SW 1271 (cell line): ENCODE measurements around the gene PGAM5.

ENCODE experiments used
- DNase-seq, 2 experiments: peaks; one replicate each; lab custom pipeline; 2025; lab: John Stamatoyannopoulos, UW

The PGAM5 gene

DNA sequence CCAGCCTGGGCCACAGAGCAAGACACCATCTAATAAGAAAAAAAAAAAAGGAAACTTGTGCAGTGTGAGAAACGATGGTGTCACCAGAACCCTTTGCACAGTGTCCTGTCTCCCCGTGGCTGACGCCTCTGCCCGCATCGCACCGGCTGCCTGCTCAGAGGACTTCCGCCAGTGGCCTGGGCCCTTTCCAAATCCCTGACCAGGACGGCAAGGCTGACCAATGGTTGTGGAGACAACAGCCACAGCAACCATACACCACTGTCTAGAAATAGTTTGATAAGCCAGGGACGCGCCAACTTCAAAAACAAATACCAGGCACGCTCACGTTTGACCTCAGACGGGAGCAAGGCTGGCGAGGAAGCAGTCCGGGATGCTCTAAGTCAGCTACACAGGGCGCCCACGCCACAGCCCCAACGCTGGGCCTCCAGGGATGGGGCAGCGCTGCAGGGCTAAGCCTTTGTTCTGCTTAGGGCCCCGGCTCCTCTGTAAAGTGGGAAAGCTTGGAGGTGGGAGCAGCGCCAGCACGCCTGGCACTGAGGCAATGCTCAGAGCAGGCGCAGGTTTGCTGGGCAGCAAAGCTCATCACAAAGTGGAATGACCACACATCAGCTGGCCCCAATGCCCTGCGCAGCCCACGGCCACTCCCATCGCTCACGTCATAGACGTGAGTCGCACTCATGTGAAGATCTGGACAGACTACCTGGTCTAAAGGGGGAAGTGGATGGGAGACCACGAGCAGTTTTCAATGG, 12.5 kb downstream of the PGAM5 start:
- DNase-seq = no peak

DNA sequence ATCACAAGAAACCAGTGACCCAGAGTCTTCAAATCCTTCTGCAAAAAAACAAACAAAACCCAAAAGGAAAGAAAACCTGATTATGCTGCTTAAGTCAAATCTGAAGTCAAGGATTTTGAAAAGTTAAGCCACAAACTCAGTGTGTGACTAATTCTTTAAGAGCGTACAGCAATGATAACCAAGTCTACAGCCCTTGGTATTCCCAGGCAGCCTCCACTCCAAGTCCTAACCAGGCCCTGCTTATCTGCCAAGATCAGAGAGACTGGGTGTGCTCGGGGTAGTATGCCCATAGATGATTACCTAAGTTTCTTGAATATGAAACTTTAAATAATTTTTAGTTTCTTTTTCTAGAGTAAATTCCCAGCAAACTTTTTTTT, 13.1 kb downstream of the PGAM5 start:
- DNase-seq = no peak

DNA sequence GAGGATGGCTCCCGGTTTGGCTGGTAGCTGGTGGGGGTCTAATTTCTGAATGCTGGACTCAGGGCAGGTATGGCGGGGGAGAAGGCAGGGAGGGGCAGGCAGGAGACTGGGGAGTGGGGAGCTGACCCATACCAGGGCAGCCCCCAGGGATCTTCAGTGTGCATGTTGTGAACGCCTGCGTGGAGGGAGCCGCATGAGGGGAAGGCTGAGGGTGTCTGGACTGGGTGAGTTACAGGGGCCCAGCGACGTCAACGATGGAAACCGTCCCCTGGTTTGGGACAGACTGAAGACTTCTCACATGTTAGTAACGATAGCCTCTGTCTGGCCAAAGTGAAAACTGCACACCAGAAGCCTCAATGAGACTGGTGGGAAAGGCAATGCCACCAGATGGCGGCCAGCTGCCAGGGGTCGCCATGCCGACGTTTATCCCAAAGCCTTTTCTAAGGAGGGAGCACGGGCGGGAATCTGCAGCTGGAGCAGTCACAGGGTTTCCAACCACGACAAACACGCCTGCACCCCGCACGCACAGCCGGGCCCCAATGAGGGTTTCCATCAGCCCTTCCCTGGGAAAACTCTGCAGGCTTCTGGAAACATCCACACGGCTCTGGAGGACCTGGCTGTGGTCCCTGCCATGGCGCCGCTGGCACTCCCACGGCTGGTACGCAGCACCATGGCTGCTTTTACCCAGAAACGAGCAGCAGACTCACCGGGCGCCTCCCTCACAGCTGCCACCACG, 14.0 kb downstream of the PGAM5 start:
- DNase-seq = no peak

DNA sequence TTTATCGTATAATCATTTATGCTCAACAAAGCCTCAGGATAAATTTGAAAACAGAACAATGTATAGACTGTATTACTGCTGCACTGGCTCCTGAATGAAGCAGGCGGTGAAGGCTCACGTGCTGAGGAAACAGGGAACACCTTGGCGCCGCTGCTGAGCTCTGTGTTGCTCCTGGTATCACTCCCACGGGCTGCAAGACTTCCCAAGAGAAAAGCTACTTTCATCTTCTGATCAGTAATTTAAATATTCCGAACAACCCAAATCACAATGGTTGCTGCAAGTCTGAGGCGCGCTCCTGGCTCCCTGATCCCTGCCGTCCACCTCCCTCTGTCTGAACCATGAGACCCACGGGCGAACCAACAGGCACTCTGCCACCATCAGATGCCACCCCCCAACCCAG, 15.7 kb downstream of the PGAM5 start:
- DNase-seq = no peak

DNA sequence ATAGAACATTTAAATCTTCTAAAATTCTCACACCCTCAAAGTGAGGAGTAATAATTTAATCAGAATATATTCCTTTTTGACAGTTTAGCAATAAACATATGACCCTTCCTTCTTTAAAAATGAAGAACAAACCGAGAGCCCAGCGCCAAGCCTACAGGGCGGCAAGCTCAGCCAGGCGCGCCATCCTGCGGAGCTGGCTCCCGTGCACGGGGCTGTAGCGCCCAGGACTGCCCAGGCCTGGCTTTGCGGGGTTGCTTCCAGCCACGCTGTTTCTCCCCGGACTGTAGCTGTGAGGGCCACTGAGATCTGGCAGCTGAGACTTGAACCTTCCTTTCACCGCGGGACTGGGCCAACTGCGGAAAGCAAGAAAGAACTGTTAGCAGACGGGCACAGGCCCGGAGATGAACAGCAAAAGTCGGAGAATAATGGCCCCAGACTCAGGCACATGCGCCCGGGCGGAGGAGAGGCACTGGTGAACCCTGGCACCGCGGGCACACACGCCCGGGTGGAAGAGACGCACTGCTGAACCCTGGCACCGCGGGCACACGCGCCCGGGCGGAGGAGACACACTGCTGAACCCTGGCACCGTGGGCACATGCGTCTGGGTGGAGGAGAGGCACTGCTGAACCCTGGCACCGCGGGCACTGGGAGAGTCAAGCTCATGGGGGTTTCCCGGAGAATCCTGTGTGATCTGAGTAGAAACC, 16.6 kb downstream of the PGAM5 start:
- no peak for DNase-seq

DNA sequence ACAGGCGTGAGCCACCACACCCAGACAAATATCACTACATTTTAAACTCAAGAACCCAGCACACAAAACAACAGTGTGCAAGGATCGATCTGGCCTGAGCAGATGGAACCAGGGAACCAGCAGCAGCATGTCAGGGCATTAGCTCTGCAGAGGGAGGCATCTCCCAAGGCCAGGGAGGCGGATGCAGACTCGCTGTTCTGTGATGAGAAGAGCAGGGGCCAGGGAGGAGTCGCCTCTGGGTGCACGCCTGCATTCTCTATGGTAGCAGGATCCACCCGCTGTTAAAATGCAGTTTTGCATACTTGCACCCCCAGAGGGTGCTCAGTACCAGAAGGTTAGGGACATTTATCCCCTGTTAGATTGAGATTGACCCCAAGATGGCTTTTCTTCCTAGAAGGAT, 17.9 kb downstream of the PGAM5 start:
- DNase-seq = no peak

DNA sequence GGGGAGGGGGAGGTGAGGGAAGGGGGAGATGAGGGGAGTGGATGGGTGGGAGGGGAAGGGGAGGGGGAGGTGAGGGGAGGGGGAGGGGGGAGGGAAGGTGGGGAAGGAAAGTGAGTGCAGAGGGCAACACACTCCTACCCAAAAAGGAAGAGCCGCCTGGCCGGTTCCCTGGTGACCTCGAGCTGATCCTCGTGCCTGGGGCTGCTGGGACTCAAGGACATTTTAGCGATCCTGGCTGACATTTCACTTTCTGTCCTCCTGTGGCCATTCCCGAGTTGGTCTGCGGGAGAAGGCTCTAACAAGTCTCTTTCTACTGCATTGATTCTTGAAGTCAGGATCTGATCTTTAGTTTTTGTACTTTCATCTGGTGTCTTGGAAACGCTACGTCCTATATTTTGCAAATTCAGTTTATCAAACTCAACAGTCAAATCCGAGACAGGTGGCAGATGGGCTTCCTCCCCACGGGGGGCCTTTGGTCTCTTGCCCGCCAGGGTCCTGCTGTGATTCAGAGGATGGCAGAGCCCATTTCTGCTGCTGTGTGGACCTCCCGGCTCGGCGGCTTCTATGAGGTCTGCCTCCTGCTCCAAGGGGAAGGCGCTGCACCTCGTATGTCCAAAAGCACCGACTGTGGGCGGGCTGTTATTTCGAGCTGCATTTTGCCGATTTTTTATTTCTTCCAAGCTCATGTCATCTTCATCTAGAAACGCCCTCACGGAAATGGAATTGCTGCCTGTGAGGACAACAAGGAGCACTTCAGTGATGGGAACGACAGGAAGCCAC, 19.1 kb downstream of the PGAM5 start:
- peak in 1 of 2 experiments; percentile 24 for DNase-seq

DNA sequence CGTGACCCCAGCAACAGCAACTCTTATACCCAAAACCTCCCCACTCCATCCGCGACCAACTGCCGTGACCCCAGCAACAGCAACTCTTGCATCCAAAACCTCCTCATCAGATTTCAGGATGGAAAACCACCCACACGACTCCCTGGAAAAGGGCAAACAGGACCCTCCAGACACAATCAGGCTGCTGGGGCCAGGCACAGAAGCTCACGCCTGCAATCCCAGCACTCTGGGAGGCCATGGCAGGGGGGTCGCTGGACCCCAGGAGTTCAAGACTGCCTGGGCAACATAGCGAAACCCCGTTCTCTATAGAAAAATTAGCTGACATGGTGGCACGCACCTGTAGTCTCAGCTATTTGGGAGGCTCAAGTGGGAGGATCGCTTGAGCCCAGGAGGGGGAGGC, 19.7 kb downstream of the PGAM5 start:
- no peak for DNase-seq

DNA sequence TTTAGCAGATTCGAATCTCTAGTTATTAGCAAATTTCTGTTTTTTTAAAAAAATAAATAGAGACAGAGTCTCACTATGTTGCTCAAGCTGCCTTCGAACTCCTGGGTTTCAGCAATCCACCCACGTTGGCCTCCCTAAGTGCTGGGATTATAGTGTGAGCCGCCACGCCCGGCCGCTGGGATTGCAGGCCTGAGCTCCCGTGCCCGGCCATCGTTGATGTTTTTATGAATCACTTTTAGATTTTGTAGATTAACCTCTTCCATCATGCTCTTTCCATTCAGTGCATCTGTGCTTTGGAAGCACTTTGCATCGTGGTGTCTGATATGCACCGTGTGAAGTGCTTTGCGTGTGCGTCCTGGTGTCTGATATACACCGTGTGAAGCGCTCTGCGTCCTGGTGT, 20.9 kb downstream of the PGAM5 start:
- DNase-seq = no peak

DNA sequence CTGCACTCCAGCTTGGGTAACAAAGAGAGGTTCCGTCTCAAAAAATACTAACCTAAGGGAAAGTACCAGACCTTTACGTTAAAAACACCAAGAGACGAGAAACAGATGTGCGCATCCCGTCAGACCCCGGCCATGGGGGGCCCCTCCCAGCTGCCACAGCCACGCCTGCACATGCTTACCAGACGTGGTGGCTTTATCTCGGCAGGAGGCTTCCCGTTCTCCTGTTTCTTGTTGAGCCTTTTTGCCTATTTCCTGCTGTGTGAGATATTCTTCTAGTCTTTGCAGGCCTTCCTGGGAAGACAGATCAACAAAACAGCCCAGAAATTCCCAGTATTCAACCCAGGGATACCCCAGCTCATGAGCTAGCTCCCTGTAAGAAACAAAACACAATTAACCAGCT, 23.6 kb downstream of the PGAM5 start:
- no peak for DNase-seq

DNA sequence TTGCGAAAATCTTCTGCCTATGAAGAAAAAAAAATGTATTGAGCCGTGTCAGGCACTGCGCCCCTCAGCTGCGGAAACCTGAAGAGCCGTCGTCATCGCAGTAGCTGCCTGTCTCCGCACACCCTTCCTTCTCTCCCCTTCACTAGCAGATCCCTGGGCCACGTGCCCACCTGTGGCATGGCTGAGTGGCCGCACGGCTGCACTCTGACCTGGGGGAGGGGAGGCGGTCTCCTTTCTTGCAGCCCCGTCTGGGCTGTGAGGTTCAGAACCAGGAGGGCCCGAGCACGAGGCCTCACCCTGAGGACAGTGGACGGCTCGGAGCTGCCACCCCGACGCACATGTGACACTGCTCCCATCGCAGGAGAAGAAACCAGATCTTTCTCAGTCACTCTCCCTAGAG, 24.9 kb downstream of the PGAM5 start:
- DNase-seq = no peak

DNA sequence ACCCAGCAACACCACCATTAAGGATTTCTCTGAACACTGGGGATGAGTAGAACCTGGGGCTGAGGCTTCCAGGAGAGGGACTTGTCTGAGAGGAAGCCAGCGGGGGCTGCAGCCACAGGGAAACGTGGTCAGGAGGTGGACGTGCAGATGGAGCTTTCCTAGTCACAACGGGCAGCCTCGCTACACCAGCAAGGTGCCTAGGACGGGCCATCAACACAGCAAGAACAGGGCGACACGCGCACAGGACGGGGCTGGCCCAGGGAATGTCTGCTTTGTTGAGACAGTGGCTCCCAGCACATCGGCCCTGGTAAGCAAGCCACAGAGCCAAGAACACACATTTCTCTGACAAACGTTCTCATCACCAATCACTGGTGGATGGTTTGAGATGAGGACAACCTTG, 25.7 kb downstream of the PGAM5 start:
- no peak for DNase-seq

DNA sequence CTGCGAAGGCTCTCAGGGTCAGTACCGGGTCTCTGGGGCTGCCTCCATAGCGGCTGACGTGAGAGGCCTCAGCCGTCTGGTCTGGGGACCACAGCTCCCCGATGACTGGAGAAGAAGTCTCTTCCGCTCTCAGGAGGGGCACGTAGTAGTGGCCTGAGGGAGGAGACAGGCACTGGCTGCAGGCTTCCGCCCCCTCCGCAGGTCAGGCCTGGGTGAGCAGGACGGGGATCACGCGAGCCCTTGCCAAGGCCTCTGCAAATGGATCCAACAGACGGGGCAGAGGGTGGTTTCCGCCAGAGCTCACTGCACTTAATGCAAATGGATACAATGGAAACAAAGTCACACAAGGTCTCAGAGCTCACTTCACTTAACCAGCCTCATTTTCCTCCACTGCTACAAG, 26.3 kb downstream of the PGAM5 start:
- DNase-seq = no peak

DNA sequence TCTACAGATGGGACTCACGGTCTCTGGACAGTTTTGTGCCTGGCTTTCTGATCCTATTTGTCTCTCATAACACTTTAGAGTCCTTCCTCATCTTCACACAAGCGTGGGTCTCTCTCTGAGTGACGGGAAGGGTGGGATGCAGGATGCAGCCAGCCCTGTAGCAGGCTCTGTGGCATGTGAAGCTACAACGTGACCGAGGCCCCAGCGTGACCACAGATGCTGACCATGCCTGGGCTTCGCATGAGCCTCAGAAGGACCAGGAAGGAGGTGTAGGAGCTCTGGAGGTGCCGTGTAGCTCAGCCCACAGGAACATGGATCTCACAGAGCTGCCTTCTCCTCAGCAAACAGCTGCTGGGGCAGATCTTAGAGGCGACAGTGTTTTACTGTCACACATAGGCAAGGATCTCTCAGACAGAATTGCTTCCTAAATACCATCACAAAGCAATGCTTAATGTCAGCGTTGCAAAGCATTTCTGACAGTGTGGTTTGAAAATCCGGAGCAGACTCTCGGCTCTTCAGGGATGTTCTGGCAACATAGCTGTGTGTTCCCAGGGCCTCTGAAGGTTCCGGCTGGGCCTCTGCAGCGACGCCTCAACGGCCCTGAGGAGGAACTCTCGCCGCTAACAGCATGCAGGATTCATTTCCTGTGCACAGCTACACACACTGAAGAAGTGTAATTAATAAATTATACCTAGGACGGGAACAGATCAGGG, 29.1 kb downstream of the PGAM5 start:
- no peak for DNase-seq

DNA sequence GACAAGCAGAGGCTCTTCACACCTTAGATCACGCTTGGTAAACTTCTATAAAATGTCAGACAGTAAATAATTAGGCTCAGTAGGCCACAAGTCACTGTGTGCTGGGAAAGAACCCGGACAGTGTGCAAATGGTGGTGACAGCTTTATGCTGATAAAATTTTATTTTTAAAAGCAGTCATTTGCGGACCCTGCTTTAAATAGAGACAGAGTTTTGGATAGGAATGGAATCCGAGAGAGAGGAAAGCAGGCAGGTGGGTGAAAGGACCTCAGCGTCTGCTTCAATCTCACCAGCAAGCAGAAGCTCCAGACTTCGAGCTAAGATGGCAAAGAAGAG, 29.6 kb downstream of the PGAM5 start:
- DNase-seq = no peak

DNA sequence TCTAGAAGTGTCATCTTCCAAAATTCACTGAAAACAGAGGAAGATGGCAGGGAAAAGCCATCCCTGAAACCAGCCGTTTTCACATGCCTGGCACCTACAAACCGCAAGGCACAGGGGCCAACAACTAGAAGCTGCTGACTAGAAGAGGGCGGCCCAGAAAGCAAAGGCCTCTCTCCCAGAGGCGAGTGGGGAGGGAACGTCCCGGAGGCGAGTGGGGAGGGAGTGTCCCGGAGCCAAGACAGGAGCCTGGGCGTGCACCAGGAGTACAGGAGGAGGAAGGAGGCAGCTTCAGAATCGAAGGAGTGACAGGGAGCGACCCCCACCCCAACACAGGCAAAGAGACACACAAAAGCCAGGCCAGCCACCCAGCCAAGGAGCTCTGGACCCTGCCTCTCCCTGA, 30.0 kb downstream of the PGAM5 start:
- DNase-seq = no peak

DNA sequence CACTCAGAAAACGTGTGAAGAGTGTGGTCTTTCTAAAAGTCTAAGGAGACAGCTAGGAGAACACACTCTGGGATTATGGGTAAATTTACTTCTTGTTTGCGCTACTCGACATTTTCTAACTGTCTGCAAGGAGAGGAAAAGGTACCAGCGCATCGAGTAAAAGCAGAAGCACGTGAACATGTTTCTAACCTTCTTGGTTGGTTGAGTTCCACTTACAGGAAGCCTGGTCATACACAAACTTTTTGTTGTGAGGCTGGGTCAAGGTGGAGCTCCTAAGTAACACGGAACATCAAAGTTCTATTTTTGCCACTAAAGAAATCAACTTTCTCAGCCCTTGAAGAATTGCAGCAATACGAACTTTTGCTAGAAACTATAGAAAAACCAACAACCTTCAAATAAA, 31.0 kb downstream of the PGAM5 start:
- DNase-seq = no peak

DNA sequence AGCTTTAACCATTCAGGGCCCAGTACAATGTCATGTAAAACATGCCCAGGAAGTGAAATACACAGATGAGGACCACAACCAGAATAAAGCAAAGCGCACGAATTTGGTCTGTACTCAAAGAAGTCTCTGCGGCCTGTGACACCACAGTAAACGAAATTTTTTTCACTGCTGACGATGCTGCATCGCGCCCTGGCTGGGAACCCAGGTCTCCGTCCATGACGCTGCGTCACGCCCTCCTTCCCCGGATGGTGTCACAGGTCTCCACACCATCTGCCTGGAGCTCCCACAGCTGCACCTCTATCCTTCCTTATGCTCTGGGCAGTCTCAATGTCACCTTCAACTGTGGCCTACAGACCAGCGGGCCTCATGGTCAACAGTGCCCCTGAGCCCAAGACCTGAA, 33.2 kb downstream of the PGAM5 start:
- DNase-seq = no peak

DNA sequence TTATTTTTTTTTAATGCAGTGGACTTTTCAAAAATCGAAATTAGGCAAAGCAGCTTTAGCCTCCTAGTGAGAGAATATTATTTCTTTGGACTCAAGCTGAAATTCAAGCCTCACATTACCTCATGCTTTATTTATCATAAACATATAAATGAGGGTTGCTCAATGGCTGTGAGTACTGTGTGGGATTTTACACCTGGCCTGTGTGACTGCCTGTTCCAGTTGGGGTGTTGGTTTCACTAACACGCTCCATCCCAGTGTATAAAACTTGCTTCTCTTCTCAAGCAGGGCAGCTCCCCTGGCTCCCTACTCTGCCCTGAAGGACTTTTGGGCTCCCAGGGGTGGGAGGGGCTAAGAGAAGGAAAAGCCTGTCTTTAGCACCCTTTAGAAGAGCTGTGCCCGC, 36.0 kb downstream of the PGAM5 start:
- no peak for DNase-seq

DNA sequence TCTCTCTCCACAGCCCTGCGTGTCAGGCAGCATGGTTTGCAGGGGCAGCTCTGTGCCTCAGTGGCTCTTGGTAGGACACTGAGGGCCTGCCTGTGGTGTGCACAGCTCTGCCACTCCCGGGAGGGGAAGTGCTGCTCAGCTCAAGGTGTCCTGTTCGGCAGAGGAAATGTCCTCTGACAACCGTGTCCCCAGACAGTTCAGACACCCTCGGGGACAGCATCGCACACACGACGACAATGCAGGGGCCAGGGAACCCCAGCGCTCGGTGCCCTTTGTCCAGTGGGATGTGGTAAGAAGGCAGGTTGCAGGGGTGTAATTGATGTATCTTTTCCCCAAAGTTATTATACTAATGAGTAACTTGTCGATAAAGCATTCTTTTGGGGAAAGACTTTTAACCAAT, 36.8 kb downstream of the PGAM5 start:
- no peak for DNase-seq

DNA sequence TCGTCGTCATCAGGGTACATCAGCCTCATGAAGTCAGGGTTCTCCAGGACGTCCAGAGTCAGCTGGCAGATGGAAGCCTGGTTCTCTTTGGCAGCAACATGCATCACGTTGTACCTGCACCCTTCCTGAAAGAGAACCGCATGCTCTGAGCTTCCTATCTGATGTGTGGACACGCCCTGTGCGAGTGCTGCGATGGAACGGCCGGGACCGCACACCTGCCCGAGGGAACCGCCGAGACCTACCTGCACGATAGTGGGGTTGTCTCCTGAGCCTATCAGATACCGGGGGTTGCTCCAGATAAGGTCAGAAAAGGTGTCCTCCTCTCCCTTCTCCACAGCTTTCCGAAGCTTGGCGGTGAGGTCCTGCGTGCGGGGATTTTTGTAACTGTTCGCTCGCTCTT, 37.3 kb downstream of the PGAM5 start:
- DNase-seq = no peak

DNA sequence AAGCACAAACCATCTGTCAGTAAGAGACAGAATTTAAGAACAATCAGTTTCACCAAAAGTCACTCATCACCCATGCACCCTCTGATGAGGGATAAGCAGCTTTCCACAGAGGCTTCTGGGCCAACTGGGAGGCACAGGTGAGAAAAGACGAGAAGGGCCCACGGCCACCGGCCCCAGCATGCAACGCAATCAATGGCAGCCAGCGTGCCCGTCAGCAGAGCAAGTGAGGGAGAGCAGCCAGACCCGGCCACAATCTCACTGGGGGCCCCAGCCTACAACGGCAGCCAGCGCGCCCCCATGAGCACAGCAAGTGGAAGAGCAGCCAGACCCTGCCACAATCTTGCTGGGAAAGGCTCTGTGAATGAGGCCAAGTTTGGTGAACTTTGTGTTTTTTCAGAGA, 37.7 kb downstream of the PGAM5 start:
- no peak for DNase-seq
